IMR-90 (cell line): ENCODE results near the gene OSBPL1A. TPM values are rescaled to one million over a fixed set of nuclear protein-coding genes. Genes with fewer than 3 reads are reported as not detected.

ENCODE experiments used
- ATAC-seq: fragments of 200-7000 bp; cut with Tn5 transposase; 2 replicates; pipeline ENCODE4 v1.9.1; 2020; ENCODE audit warnings: low read depth, mild to moderate bottlenecking, moderate library complexity
- BruUV-seq: library from RNA; stranded (reverse); fragments of 400-500 nt; replicated peaks from 2 replicates; lab custom pipeline; 2021; lab: Mats Ljungman, UMichigan
- CTCF ChIA-PET: fragments of 300-600 bp; formaldehyde crosslinking; extraction: SDS; loops from one replicate; lab custom pipeline; 2021; ENCODE audit warnings: antibody characterized with exemption; lab: Yijun Ruan, JAX
- POLR2A ChIA-PET: fragments of 300-600 bp; sonication (Branson Sonifier 250); formaldehyde crosslinking; loops from one replicate; lab custom pipeline; 2022; ENCODE audit warnings: antibody characterized with exemption; ENCODE audit not compliant: unreplicated experiment; lab: Charles Lee
- DNase-seq: peaks from one replicate; pipeline ENCODE4 v3.0.0; 2013
- H2AFZ ChIP-seq: replicated peaks from 2 replicates; pipeline ENCODE3; 2013; ENCODE audit warnings: low read length, mild to moderate bottlenecking; ENCODE audit not compliant: poor library complexity
- H2AK5ac ChIP-seq: 2 replicates; pipeline ENCODE4 v1.6.1; 2013; ENCODE audit warnings: low read depth, low read length, inconsistent platforms
- H2AK9ac ChIP-seq: replicated peaks from 2 replicates; pipeline ENCODE3; 2013; ENCODE audit warnings: mild to moderate bottlenecking, low read depth, low read length, moderate library complexity; ENCODE audit not compliant: poor library complexity
- H2BK120ac ChIP-seq: 2 replicates; pipeline ENCODE4 v1.6.1; 2013; ENCODE audit warnings: low read depth, low read length, inconsistent platforms
- H2BK15ac ChIP-seq: 3 replicates; pipeline ENCODE4 v1.6.1; 2013; ENCODE audit warnings: low read depth, low read length, inconsistent platforms
- H2BK20ac ChIP-seq: 2 replicates; pipeline ENCODE4 v1.6.1; 2013; ENCODE audit warnings: low read depth, mild to moderate bottlenecking, inconsistent platforms, low read length, moderate library complexity
- H2BK5ac ChIP-seq: 2 replicates; pipeline ENCODE4 v1.6.1; 2013; ENCODE audit warnings: mild to moderate bottlenecking, low read depth, low read length, inconsistent platforms; ENCODE audit not compliant: poor library complexity, severe bottlenecking
- H3K14ac ChIP-seq: replicated peaks from 2 replicates; pipeline ENCODE4 v1.6.1; 2013; ENCODE audit warnings: low read depth, low read length, inconsistent platforms
- H3K18ac ChIP-seq: 2 replicates; pipeline ENCODE4 v1.6.1; 2013; ENCODE audit warnings: low read depth, low read length, control low read depth
- H3K23ac ChIP-seq: 2 replicates; pipeline ENCODE4 v1.6.1; 2013; ENCODE audit warnings: low read depth, low read length, inconsistent platforms
- H3K27ac ChIP-seq: 2 replicates; pipeline ENCODE4 v1.5.1; 2013; ENCODE audit warnings: mild to moderate bottlenecking, control low read depth, low read length; ENCODE audit not compliant: insufficient read depth
- H3K27me3 ChIP-seq: 2 replicates; pipeline ENCODE4 v1.6.1; 2013; ENCODE audit warnings: low read length; ENCODE audit not compliant: control insufficient read depth, insufficient read depth
- H3K36me3 ChIP-seq: 2 replicates; pipeline ENCODE4 v1.6.1; 2013; ENCODE audit warnings: low read length, mixed read lengths; ENCODE audit not compliant: control insufficient read depth, insufficient read depth
- H3K4ac ChIP-seq: 2 replicates; pipeline ENCODE4 v1.6.1; 2013; ENCODE audit warnings: low read depth, low read length, inconsistent platforms
- H3K4me1 ChIP-seq: 2 replicates; pipeline ENCODE4 v1.6.1; 2013; ENCODE audit warnings: low read length, mixed read lengths; ENCODE audit not compliant: control insufficient read depth, insufficient read depth
- H3K4me2 ChIP-seq: 2 replicates; pipeline ENCODE4 v1.6.1; 2013; ENCODE audit warnings: low read depth, mild to moderate bottlenecking, control low read depth, low read length, moderate library complexity
- H3K4me3 ChIP-seq: 2 replicates; pipeline ENCODE4 v1.5.1; 2013; ENCODE audit warnings: low read depth, mild to moderate bottlenecking, control low read depth, low read length, moderate library complexity; ENCODE audit not compliant: insufficient read depth
- H3K56ac ChIP-seq: 2 replicates; pipeline ENCODE4 v1.6.1; 2013; ENCODE audit warnings: low read length, inconsistent platforms; ENCODE audit not compliant: insufficient read depth; ENCODE audit errors: extremely low read depth
- H3K79me1 ChIP-seq, 2 experiments: 2 replicates each; pipeline ENCODE4 v1.6.1; 2013; ENCODE audit warnings: low read length in 2 of 2, inconsistent platforms in 1 of 2, low read depth in 1 of 2
- H3K9ac ChIP-seq: 2 replicates; pipeline ENCODE4 v1.6.1; 2013; ENCODE audit warnings: low read depth, low read length, control low read depth
- H3K9me1 ChIP-seq: 2 replicates; pipeline ENCODE4 v1.6.1; 2013; ENCODE audit warnings: low read length, inconsistent platforms; ENCODE audit not compliant: insufficient read depth
- H3K9me3 ChIP-seq: 2 replicates; pipeline ENCODE4 v1.6.1; 2013; ENCODE audit warnings: low read length; ENCODE audit not compliant: control insufficient read depth, insufficient read depth
- H4K20me1 ChIP-seq: 2 replicates; pipeline ENCODE4 v1.6.1; 2013; ENCODE audit warnings: low read length, inconsistent platforms; ENCODE audit not compliant: insufficient read depth
- H4K5ac ChIP-seq: 2 replicates; pipeline ENCODE4 v1.6.1; 2013; ENCODE audit warnings: mild to moderate bottlenecking, low read depth, low read length, control low read depth
- H4K8ac ChIP-seq, 2 experiments: 2 replicates each; pipeline ENCODE4 v1.6.1; 2013; ENCODE audit warnings: low read depth in 2 of 2, low read length in 2 of 2, control low read depth in 1 of 2, inconsistent platforms in 1 of 2
- H4K91ac ChIP-seq: 2 replicates; pipeline ENCODE4 v1.6.1; 2013; ENCODE audit warnings: low read depth, low read length, inconsistent platforms; ENCODE audit not compliant: insufficient read depth
- CHD1 ChIP-seq: IDR thresholded peaks from 2 replicates; pipeline ENCODE4 v1.6.1; 2012; ENCODE audit warnings: low read depth, low read length, improper control_type of control experiment
- ELK1 ChIP-seq: fragments of 150-350 bp; IDR thresholded peaks from 2 replicates; pipeline ENCODE4 v1.6.1; 2016; ENCODE audit warnings: low read depth, mild to moderate bottlenecking, low read length, moderate library complexity, borderline replicate concordance
- FOS ChIP-seq: fragments of 150-350 bp; IDR thresholded peaks from 2 replicates; pipeline ENCODE4 v1.6.1; 2016; ENCODE audit warnings: low read depth, low read length
- MAFK ChIP-seq: IDR thresholded peaks from 2 replicates; pipeline ENCODE4 v1.6.1; 2012; ENCODE audit warnings: low read depth, low read length, improper control_type of control experiment
- MAZ ChIP-seq: IDR thresholded peaks from 2 replicates; pipeline ENCODE4 v1.6.1; 2012; ENCODE audit warnings: low read depth, mild to moderate bottlenecking, low read length, improper control_type of control experiment, moderate library complexity, borderline replicate concordance
- MXI1 ChIP-seq: IDR thresholded peaks from 2 replicates; pipeline ENCODE4 v1.6.1; 2012; ENCODE audit warnings: low read depth, mild to moderate bottlenecking, low read length, moderate library complexity, borderline replicate concordance
- POLR2A ChIP-seq: IDR thresholded peaks from 2 replicates; pipeline ENCODE4 v1.6.1; 2012; ENCODE audit warnings: mild to moderate bottlenecking, low read depth, low read length
- RFX5 ChIP-seq: IDR thresholded peaks from 2 replicates; pipeline ENCODE4 v1.8.0; 2012; ENCODE audit warnings: low read depth, mild to moderate bottlenecking, low read length, moderate library complexity
- WGBS, 2 experiments: methylation state at CpG; one replicate each; pipeline versions ENCODE4 v1.1.5 to v1.1.7; 2013; ENCODE audit warnings: missing lambda C conversion rate in 2 of 2; ENCODE audit not compliant: insufficient read length in 1 of 2; ENCODE audit errors: extremely low coverage in 2 of 2; 5-methylcytosine and 5-hydroxymethylcytosine counted together
- dilution Hi-C: fragments of 300-500 bp; cut with HindIII; formaldehyde crosslinking; loops from one replicate; pipeline ENCODE4 v1.14.3; 2018; ENCODE audit warnings: low sequenced_read_pairs; ENCODE audit not compliant: unreplicated experiment
- in situ Hi-C: fragments of 300-500 bp; cut with MboI; formaldehyde crosslinking; loops from 3 replicates; pipeline ENCODE4 v1.14.3; 2019; ENCODE audit warnings: low sequenced_read_pairs, inconsistent platforms, mixed read lengths
- intact Hi-C: fragments of 100-400 bp; cut with micrococcal nuclease; formaldehyde crosslinking; loops from 2 replicates; pipeline ENCODE4 v1.10.0; 2022
- polyA plus RNA-seq, 3 experiments: library from polyadenylated mRNA; depleted of rRNA; stranded (reverse); fragments of >200 nt; gene quantifications; 2 replicates each; pipeline ENCODE4 v1.2.3, GENCODE V29; 2012; ENCODE audit warnings: low replicate concordance in 1 of 3
- total RNA-seq: library from RNA; depleted of rRNA; stranded (reverse); fragments of >200 nt; gene quantifications from 2 replicates; pipeline ENCODE4 v1.2.3, GENCODE V29; 2012
- TF ChIP-seq, protein P1 (sequence below): conservative IDR thresholded peaks from 2 replicates; pipeline ENCODE4 v1.5.1; 2012; ENCODE audit warnings: mild to moderate bottlenecking, low read depth, low read length, improper control_type of control experiment

Gene OSBPL1A
- total and polyA plus RNA-seq, 2 of the 4 experiments (the other 2 are of a cell fraction), result 29.4 to 70.4 TPM

- Histone ChIP-seq H2BK20ac (peak overlapping the region; percentile 26), H3K79me1 (no peaks in the 10 kb centered on the region), H4K5ac (peak overlapping the region; percentile 50; the same call in 1 of the 2 replicates), H3K23ac (no peak overlapping the region), H2AK5ac (peak overlapping the region; percentile 68; the same call in 1 of the 2 replicates), H2BK5ac (peak overlapping the region; percentile 19), H3K4me2 (no peak overlapping the region), H2BK120ac (peak overlapping the region; percentile 71), H3K9ac (no peak overlapping the region), H2AFZ (no peak overlapping the region), H3K9me1 (peaks cover 5% of the 10 kb centered on the region; the same call in 1 of the 2 replicates), H4K20me1 (no peaks in the 10 kb centered on the region), H3K36me3 (peaks cover 23% of the 10 kb centered on the region), H3K9me3 (no peaks in the 10 kb centered on the region), H3K56ac (0 out of 2 replicates have a peak overlapping the region, but pooled peaks have one; percentile 10), H3K14ac (peak overlapping the region; percentile 76), H2AK9ac (no peak overlapping the region), H3K18ac (peak overlapping the region; percentile 51; the same call in 1 of the 2 replicates), H3K4me3 (no peak overlapping the region), H4K8ac (peak overlapping the region; percentile 41 to 74; a peak in 2 of 4 replicates), H3K4me1 (peaks cover 6% of the 10 kb centered on the region), H4K91ac (no peak overlapping the region), H3K27ac (no peak overlapping the region), H3K27me3 (no peaks in the 10 kb centered on the region), H2BK15ac (no peak overlapping the region; the same call in 2 of the 3 replicates), H3K4ac (peak overlapping the region; percentile 68; the same call in 1 of the 2 replicates)
- DNase-seq (peak; percentile 36), ATAC-seq (peak; percentile 43)
- dilution Hi-C loops (no loop called here), in situ Hi-C loops (loop anchor here (10.0 kb wide), 1 partner anchor 302 kb away; no protein-coding TSS in a partner anchor), intact Hi-C loops (no loop called here)
- no TSS peak for BruUV-seq
- WGBS, 2 experiments, result no CpG with 5 or more reads among the region's 3 CpGs
- TF ChIP-seq MAZ (no peak), MXI1 (no peak), CHD1 (no peak), RFX5 (no peak), POLR2A (no peak), ELK1 (no peak), FOS (no peak), MAFK (no peak)
- TF ChIP-seq, protein P1, sequence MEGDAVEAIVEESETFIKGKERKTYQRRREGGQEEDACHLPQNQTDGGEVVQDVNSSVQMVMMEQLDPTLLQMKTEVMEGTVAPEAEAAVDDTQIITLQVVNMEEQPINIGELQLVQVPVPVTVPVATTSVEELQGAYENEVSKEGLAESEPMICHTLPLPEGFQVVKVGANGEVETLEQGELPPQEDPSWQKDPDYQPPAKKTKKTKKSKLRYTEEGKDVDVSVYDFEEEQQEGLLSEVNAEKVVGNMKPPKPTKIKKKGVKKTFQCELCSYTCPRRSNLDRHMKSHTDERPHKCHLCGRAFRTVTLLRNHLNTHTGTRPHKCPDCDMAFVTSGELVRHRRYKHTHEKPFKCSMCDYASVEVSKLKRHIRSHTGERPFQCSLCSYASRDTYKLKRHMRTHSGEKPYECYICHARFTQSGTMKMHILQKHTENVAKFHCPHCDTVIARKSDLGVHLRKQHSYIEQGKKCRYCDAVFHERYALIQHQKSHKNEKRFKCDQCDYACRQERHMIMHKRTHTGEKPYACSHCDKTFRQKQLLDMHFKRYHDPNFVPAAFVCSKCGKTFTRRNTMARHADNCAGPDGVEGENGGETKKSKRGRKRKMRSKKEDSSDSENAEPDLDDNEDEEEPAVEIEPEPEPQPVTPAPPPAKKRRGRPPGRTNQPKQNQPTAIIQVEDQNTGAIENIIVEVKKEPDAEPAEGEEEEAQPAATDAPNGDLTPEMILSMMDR, result no peak
- ChIA-PET CTCF (no interaction called here), POLR2A (no interaction called here)
Measured at GRCh38 chr18:24126155-24126961, 271.3 kb downstream of the OSBPL1A start.
